Measurements from ENCODE around the gene CDH9. TPM values are rescaled to one million over a fixed set of nuclear protein-coding genes. Genes with fewer than 3 reads are reported as not detected.

Gene CDH9
- polyA plus RNA-seq, 1 donor from 2014 or later = not detected

DNA sequence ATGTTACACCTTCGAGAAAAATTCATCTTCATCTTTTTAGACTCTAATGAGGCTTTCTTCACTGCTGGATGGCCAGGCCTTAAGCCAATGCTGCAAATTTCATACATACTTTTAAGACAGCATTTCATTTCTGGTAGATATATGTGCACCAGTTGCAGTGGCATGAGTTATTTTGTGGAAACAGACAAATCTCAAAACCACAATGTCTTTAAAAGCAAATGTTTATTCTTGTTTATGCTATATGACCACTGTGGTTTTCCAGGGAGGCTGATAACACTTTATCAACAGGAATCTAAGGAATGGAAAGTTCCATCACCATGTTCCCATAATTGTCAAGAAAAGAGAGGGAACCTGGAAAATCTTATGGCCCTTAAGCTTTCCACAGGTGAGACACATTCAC, 27.7 kb downstream of the CDH9 start:
- Mint-ChIP-seq H3K27me3 (no peaks in the 10 kb centered on the region), H3K4me3 (no peak overlapping the region), H3K9me3 (peaks cover 0 to 10% (median 5%) of the 10 kb centered on the region in 3 donors), H3K27ac (no peak overlapping the region), H3K36me3 (no peaks in the 10 kb centered on the region), H3K4me1 (peaks cover 0 to 2% (median 0%) of the 10 kb centered on the region in 3 donors)

DNA sequence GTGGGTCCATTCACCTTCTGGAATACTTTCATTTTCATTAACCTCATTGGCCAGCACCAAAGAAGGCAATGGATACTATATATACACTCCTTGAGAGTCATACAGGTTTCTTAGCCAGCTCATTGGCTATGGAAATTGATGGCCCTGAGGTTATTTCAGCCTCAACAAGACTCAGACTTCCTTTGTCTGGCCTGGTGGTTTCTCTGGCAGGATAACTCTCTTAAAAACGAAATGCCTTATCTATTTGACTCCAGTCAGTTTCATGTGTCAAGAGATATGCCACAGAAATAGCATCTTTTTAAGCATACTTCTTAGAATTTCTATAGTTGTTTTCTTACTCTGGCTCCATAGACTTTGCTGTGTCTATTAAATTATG, 28.9 kb downstream of the CDH9 start:
- Mint-ChIP-seq H3K36me3 (no peaks in the 10 kb centered on the region), H3K27ac (no peak overlapping the region), H3K4me3 (no peak overlapping the region), H3K27me3 (no peaks in the 10 kb centered on the region), H3K9me3 (peaks cover under 1 to 17% (median 5%) of the 10 kb centered on the region in 3 donors), H3K4me1 (peaks cover 0 to 2% (median 0%) of the 10 kb centered on the region in 3 donors)

DNA sequence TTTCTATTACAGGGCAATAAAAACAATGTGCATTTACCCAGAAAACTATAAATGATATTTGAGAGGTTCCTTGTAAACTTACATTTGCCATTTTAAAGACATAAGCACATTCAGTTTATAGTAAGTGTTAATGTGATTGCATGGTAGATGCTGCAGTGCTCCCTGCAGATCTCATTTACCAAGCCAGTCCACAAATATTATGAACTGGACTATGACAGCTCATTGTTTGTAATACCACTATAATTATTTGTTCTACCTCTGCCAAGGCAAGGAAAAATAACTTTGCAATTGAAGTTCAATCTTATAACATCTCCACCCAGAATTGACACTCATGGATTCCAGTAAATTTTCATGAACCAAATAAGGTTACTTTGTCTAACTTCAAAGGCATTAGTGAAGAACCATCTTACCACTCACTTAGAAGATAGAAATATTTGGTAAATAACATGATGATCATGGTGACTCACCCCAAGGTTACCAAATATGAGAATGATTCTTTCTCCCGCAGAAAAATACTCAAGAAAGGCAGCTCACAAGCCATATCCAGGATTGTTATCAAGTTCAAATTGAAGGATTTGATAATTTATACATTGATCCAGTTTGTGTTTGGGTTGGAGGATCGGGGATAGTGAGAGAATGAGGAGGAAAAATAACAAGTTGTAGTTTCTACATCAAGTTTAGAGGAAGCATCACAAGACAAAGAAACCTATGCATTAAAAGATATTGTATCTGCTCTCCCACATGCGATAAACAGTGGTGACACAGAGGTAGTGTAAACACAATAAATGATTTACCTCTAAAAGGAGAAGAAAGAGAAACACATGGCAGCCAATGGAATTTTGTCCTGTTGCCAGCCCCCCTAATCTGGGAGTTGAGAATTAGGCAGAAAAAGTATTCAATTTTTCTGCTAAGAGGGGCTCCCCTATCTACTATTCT, 29.5 kb downstream of the CDH9 start:
- Mint-ChIP-seq H3K36me3 (no peaks in the 10 kb centered on the region), H3K27me3 (no peaks in the 10 kb centered on the region), H3K4me3 (no peak overlapping the region)

DNA sequence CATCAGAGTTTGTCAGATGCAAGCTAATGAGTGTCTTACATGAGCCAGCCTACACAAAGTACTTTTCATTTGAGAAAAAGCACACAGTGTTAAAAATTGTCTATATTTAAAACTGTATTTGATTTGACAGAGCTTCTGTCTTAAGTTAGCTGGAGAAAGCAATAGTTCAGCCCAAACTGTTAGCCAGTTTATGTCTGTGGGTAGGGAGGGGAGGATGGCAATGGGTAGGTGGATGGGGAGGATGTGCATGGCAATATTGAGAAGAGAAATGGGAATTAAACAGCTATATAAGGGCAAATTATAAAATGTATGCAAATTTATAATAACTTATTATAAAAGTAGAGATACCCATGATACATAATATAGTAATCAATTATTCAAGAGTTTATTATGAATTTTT, 31.3 kb downstream of the CDH9 start:
- Mint-ChIP-seq H3K36me3 (no peaks in the 10 kb centered on the region), H3K4me1 (peaks cover 0 to 2% (median 0%) of the 10 kb centered on the region in 3 donors), H3K27me3 (no peaks in the 10 kb centered on the region), H3K27ac (no peak overlapping the region), H3K9me3 (peaks cover 3 to 26% (median 4%) of the 10 kb centered on the region in 3 donors), H3K4me3 (no peak overlapping the region)

More for the DNA sequence above, 29.5 kb downstream of the CDH9 start:
- peaks cover 0 to 2% (median 0%) of the 10 kb centered on the region in 3 donors for H3K4me1 Mint-ChIP-seq
- H3K27ac Mint-ChIP-seq = no peak overlapping the region
- H3K9me3 Mint-ChIP-seq = peaks cover 3 to 23% (median 4%) of the 10 kb centered on the region in 3 donors

DNA sequence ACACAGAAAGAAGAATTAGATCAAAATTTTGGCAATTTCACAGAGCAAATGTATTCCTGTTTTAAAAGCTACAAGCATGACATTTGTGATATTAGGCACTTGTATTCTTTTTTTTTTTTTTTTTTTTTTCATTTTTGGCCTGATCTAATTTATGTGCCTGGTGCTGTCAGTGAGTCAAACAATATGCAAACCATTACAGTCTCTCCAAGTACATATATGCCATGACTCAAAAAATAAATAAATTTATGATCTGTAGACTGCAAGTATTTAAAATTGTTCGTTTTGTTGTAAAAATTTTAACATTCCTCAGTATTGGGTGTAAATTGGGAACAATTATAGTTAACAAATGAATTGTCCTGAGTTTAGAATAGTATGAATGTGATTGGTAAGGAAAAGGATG, 51.4 kb downstream of the CDH9 start:
- peaks cover 3 to 16% (median 3%) of the 10 kb centered on the region in 3 donors for H3K9me3 Mint-ChIP-seq
- H3K27me3 Mint-ChIP-seq = no peaks in the 10 kb centered on the region
- H3K36me3 Mint-ChIP-seq = no peaks in the 10 kb centered on the region
- no peaks in the 10 kb centered on the region for H3K4me1 Mint-ChIP-seq
- no peak overlapping the region for H3K4me3 Mint-ChIP-seq
- no peak overlapping the region for H3K27ac Mint-ChIP-seq

DNA sequence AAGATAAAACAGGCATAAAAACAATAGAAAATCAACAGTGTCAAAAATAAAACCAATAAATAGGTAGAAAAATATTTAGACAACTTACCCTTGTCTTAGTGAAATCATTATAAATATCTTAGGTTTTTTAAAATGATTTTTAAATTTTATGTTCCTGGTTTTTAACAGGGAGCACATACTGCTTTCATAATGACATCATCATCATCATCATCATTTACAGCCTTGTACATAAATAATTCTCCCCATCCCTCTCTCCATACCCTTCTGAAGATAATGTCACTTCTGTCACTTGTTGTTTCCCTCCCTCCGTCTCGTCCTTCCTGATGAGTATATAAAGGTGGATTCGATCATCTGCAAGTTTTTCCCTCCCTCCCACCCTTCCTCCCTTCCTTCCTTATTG, 56.6 kb downstream of the CDH9 start:
- H3K36me3 Mint-ChIP-seq = no peaks in the 10 kb centered on the region
- H3K27ac Mint-ChIP-seq = no peak overlapping the region
- H3K4me1 Mint-ChIP-seq = no peaks in the 10 kb centered on the region
- H3K27me3 Mint-ChIP-seq = no peaks in the 10 kb centered on the region
- peaks cover 1 to 4% (median 3%) of the 10 kb centered on the region in 3 donors for H3K9me3 Mint-ChIP-seq
- no peak overlapping the region for H3K4me3 Mint-ChIP-seq

DNA sequence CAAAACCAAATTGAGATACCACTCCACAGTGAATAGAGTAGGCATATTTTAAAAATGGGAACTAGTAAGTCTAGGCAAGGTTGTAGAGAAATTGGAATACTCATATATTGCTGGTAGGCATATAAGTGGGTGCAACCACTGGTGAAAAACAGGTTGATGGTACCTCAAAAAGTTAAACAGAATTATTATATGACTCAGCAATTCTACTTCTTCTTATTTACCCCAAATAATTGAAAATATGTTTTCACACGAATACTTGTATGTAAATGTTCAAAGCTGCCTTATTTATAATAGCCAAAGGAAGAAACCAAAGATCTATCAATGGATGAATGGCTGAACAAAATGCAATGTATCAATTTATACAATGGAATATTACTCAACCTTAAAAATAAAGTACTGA, 79.1 kb downstream of the CDH9 start:
- no peaks in the 10 kb centered on the region for H3K36me3 Mint-ChIP-seq
- peaks cover 0 to 11% (median 6%) of the 10 kb centered on the region in 3 donors for H3K9me3 Mint-ChIP-seq
- H3K4me3 Mint-ChIP-seq = no peak overlapping the region
- no peaks in the 10 kb centered on the region for H3K27me3 Mint-ChIP-seq
- no peaks in the 10 kb centered on the region for H3K4me1 Mint-ChIP-seq
- H3K27ac Mint-ChIP-seq = no peak overlapping the region

DNA sequence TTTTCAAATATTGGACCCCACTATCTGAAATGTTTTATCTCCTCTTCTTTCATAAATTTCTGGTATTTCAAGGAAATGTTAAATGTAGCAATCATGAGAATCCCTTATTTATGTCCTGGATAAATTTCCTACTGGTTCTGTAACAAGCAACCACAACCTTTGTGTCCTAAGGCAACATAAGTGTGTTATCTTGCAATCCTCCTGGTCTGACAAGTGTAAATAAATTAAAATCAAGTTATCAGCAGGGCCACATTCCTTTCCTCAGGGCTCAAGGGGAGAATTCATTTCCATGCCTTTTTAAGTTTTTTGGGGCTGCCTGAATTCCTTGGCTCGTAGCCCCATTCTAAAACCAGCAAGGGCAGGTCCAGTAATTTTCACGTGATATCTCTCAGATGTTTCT, 83.2 kb downstream of the CDH9 start:
- H3K4me3 Mint-ChIP-seq = no peak overlapping the region
- peaks cover 0 to 12% (median 8%) of the 10 kb centered on the region in 3 donors for H3K9me3 Mint-ChIP-seq
- H3K27ac Mint-ChIP-seq = no peak overlapping the region
- H3K27me3 Mint-ChIP-seq = no peaks in the 10 kb centered on the region
- no peaks in the 10 kb centered on the region for H3K4me1 Mint-ChIP-seq
- H3K36me3 Mint-ChIP-seq = no peaks in the 10 kb centered on the region

DNA sequence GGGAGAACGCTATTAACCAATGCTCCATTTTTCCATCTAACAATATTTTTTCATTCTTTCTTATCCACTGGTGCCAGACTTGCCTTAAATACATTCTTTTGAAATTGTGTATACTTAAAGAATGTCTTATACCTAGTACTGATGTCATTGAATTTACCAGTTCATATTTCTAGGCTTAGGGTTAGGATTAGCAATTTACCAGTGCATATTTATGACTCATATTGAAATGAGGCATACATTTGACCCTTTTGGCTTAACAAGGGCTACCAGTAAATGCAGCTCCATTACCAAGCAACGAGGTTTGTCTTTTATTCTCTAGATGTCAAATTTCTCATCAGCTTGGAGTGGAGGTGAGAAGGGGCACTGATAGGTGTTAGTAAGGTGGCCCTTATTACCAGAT, 89.5 kb downstream of the CDH9 start:
- no peaks in the 10 kb centered on the region for H3K36me3 Mint-ChIP-seq
- H3K9me3 Mint-ChIP-seq = peaks cover 0 to 13% (median 4%) of the 10 kb centered on the region in 3 donors
- H3K27me3 Mint-ChIP-seq = no peaks in the 10 kb centered on the region
- no peak overlapping the region for H3K4me3 Mint-ChIP-seq
- no peaks in the 10 kb centered on the region for H3K4me1 Mint-ChIP-seq
- H3K27ac Mint-ChIP-seq = no peak overlapping the region

DNA sequence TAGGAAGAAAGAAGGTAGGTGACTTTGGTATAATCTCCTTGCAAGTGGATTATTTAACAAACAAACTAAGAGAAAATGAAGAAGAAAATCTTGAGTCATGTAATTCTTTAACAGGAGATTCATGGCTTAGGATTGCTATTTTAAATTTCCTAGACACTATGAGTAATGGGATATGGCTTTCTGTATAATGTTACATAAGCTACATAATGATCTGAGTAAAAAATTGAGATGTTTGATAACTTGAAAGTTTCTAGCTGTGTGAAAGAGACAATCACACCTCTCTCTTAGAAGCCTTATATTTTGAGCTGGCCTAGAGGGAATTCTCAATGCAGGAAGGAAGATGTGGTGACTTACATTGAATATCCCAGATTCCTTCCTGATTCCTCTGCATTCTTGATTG, 92.5 kb downstream of the CDH9 start:
- H3K27me3 Mint-ChIP-seq = no peaks in the 10 kb centered on the region
- H3K4me3 Mint-ChIP-seq = no peak overlapping the region
- H3K9me3 Mint-ChIP-seq = peaks cover 0 to 16% (median 0%) of the 10 kb centered on the region in 3 donors
- no peak overlapping the region for H3K27ac Mint-ChIP-seq
- H3K36me3 Mint-ChIP-seq = no peaks in the 10 kb centered on the region
- H3K4me1 Mint-ChIP-seq = no peaks in the 10 kb centered on the region

DNA sequence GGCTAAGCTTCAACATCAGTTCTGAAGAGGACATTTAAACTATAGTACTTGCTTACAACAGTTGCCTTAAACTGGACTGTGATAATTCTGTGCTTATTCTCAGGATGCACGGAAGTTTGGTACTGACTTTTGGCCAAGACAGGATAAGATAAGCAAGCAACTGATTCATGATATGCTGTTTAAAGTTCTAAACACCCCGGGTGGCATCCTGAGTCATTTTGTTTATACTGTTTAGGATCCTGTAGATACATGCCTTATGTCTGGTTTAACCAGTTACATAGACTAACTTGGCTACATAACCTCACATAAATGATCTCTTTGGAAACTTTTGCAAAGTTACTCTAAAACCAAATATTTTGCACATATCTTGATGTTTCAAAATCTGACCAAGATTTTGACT, 95.9 kb downstream of the CDH9 start:
- no peak overlapping the region for H3K27ac Mint-ChIP-seq
- no peak overlapping the region for H3K4me3 Mint-ChIP-seq
- H3K9me3 Mint-ChIP-seq = peaks cover 0 to 16% (median 0%) of the 10 kb centered on the region in 3 donors
- H3K27me3 Mint-ChIP-seq = no peaks in the 10 kb centered on the region
- H3K4me1 Mint-ChIP-seq = no peaks in the 10 kb centered on the region
- no peaks in the 10 kb centered on the region for H3K36me3 Mint-ChIP-seq

DNA sequence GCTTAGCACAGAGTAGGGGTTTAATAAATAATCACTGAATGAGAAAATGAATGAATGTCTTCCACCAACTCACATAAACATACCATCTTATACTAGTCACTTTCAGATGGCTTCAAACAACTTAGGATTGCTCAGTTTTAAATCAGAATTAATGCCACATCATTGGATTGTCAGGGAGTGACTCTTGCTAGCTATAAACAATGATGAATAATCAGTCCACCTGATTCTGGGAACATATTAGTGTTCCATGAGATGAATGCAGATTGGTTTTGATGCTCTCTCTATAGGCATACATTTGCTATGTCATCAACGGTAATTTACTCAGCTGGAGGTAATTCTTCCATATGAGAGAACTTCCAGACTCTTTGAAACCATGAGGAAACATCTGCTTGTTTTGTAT, 97.4 kb downstream of the CDH9 start:
- H3K4me1 Mint-ChIP-seq = no peaks in the 10 kb centered on the region
- H3K4me3 Mint-ChIP-seq = no peak overlapping the region
- H3K27me3 Mint-ChIP-seq = no peaks in the 10 kb centered on the region
- no peak overlapping the region for H3K27ac Mint-ChIP-seq
- no peaks in the 10 kb centered on the region for H3K36me3 Mint-ChIP-seq
- peaks cover 0 to 13% (median 0%) of the 10 kb centered on the region in 3 donors for H3K9me3 Mint-ChIP-seq

DNA sequence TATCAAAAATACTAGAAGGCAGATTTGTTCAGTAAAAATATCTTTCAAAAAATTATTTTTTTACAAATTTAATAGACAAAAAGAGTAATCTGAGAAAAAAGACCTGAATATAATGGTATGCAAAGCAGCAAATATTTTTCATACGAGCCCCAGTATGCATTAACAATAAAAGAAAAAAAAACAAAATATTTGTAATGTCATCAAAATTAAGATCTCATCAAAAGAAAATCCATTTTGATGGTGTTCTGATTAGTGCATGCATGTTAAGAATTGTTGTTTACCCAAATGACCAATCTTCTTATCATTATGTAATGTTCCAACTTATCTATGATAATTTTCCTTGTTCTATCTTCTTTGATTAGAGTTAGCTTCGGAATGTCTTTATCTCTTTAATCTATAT, 106.1 kb downstream of the CDH9 start:
- Mint-ChIP-seq H3K36me3 (no peaks in the 10 kb centered on the region), H3K9me3 (peaks cover 0 to 7% (median 0%) of the 10 kb centered on the region in 3 donors), H3K27ac (no peak overlapping the region), H3K27me3 (no peaks in the 10 kb centered on the region), H3K4me1 (no peaks in the 10 kb centered on the region), H3K4me3 (no peak overlapping the region)

DNA sequence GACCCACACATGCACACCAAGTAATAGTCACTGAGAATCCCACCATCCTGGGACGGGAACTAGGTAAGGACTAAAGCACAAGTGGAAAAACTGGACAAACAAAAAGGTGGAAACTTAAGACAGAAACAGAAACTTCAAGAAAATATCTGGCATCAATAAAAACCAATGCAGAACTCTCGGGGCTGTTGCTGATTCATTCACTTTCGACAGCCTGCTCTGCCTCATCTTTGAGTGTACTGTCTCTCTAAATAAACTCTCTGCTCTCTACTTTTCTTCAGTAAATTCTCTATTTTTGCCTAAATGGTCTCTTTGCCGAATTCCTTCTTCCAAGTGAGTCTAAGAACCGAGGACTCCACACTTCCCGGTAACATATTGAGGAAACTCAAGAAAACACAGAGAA, 116.9 kb downstream of the CDH9 start:
- Mint-ChIP-seq H3K36me3 (no peaks in the 10 kb centered on the region), H3K27me3 (no peaks in the 10 kb centered on the region), H3K4me1 (no peaks in the 10 kb centered on the region), H3K9me3 (peaks cover 4 to 9% (median 5%) of the 10 kb centered on the region in 3 donors), H3K4me3 (no peak overlapping the region), H3K27ac (no peak overlapping the region)

DNA sequence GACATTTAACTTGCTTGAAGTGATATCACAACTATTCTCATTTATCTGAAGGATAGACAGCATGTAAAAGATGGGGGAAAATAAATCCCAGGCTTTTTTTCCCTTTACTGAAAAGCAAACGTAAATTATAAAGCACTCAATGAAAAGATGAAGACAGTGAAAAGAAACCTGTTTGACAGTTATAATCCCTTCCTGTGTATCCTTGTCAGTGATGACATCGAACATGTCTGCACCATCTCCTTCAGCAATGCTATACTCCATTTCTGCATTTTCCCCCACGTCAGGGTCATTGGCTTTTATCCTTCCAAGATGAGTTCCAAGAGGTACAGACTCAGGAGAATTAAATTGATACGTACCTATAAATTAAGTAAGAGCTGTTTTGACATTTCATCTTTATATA, 134.9 kb downstream of the CDH9 start:
- Mint-ChIP-seq H3K4me1 (no peaks in the 10 kb centered on the region), H3K9me3 (peaks cover 0 to 4% (median 2%) of the 10 kb centered on the region in 3 donors), H3K4me3 (no peak overlapping the region), H3K27ac (no peak overlapping the region), H3K36me3 (no peaks in the 10 kb centered on the region), H3K27me3 (no peaks in the 10 kb centered on the region)

DNA sequence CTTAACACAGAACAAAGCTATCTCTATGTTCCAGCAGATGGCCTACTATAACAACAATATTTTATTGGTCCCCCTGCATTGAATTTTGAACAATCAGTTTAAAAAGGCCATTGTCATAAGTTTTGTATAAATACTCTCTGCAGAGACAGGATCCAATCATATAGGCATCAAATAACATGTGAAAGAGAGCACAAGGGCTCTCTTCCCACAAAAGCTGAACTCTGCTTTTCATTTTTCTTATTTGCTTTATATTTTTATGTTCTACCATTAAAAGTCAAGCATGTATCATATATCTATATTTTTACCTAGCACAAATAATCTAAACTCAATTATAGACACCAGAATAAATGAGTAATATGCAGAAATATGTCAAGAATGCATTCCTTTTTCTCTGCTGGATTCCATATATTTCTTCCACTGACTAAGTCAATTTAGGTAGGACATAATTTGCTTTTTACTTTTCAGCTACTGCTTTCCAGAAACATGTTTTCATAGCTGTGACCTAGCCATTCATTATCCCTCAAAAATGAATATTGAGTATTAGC, 143.6 kb downstream of the CDH9 start:
- H3K27ac Mint-ChIP-seq = no peak overlapping the region
- H3K9me3 Mint-ChIP-seq = peaks cover 0 to 3% (median 2%) of the 10 kb centered on the region in 3 donors
- H3K4me1 Mint-ChIP-seq = no peaks in the 10 kb centered on the region
- H3K4me3 Mint-ChIP-seq = no peak overlapping the region
- no peaks in the 10 kb centered on the region for H3K27me3 Mint-ChIP-seq
- no peaks in the 10 kb centered on the region for H3K36me3 Mint-ChIP-seq

Measured in IgD-negative memory B cell (primary cell).